ENCODE results near the gene CST4. TPM values are rescaled to one million over a fixed set of nuclear protein-coding genes. Genes with fewer than 3 reads are reported as not detected.

Gene CST4
- total RNA-seq, 1 experiment from 2014 or later, result not detected

DNA sequence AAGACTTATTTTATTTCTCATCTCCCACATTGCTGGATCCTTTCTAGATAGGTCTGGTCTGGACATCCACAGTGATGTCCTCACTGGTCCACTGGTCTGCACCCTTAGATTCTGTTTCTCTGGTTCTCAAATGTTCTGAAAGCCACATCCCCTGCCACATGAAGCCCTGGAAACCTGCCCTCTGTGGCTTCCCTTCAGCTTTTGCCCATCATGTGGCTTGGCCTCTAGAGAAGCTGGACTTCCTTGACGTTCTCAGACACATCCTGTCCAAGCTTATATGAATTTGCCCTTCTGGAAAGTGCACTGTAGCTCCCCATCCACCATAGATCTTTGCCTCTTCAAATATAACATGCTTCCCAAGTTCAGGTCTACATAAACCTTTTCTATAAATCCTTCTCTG is 18.5 kb downstream of the CST4 start:
- no peak for DNase-seq (ENCODE audit: low spot score)
- POLR2A ChIA-PET, result no interaction called here

DNA sequence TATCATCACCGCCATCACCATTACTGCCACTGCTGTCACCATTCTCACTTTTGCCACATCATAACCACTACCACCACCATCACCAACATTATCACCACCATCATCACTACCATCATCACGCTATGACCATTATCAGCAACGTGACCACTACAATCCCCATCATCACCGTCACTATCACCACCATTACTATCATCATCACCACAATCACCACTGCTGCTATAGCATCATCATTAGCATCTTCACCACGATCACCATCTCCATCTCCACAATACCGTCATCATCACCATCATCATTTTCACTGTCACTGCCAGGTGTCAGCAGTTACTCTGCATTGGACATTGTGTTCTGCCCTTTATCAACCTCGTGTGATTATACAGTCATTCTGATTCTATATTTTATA is 19.0 kb downstream of the CST4 start:
- POLR2A ChIA-PET, result no interaction called here
- CTCF ChIA-PET, result no interaction called here

More for the DNA sequence above, 18.5 kb downstream of the CST4 start:
- H3K36me3 Mint-ChIP-seq, result no peaks in the 10 kb centered on the region
- peaks cover 5% of the 10 kb centered on the region; the same call in 1 of the 2 replicates for H3K9me3 Mint-ChIP-seq
- no peaks in the 10 kb centered on the region for H3K4me1 Mint-ChIP-seq
- TF ChIP-seq, protein P1, sequence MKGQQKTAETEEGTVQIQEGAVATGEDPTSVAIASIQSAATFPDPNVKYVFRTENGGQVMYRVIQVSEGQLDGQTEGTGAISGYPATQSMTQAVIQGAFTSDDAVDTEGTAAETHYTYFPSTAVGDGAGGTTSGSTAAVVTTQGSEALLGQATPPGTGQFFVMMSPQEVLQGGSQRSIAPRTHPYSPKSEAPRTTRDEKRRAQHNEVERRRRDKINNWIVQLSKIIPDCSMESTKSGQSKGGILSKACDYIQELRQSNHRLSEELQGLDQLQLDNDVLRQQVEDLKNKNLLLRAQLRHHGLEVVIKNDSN (CRISPR knock-in tag; IDR thresholded peaks at IDR 0.05), result no peak
- TF ChIP-seq EMX1 (CRISPR knock-in tag; IDR thresholded peaks at IDR 0.05), result no peak
- no peak for TF ChIP-seq CREM (CRISPR knock-in tag; IDR thresholded peaks at IDR 0.05)
- no peak for TF ChIP-seq ZNF317 (CRISPR knock-in tag; IDR thresholded peaks at IDR 0.05; ENCODE audit: borderline replicate concordance, low read depth)
- TF ChIP-seq KAT7 (CRISPR knock-in tag; IDR thresholded peaks at IDR 0.05; ENCODE audit: borderline replicate concordance), result no peak
- TF ChIP-seq NFE2L1 (CRISPR knock-in tag; IDR thresholded peaks at IDR 0.05), result no peak
- no peak for TF ChIP-seq SP1 (CRISPR knock-in tag; conservative IDR thresholded peaks at IDR 0.05)
- no peak for TF ChIP-seq FOXJ3 (CRISPR knock-in tag; IDR thresholded peaks at IDR 0.05; ENCODE audit: borderline replicate concordance)
- no peak overlapping the region for H3K4me3 Mint-ChIP-seq
- H3K27me3 Mint-ChIP-seq (ENCODE audit: low read depth), result peaks cover 3% of the 10 kb centered on the region; the same call in 1 of the 2 replicates
- H3K27ac Mint-ChIP-seq, result no peak overlapping the region
- no peak for ATAC-seq
- CTCF ChIA-PET, result interaction anchor here (0.8 kb wide), 1 partner anchor 17 kb away, joined by 3 read pairs; no protein-coding TSS in a partner anchor

More for the DNA sequence above, 19.0 kb downstream of the CST4 start:
- H3K4me3 Mint-ChIP-seq, result no peak overlapping the region
- DNase-seq (ENCODE audit: low spot score) (no peak), ATAC-seq (no peak)
- H3K27ac Mint-ChIP-seq, result no peak overlapping the region
- H3K9me3 Mint-ChIP-seq, result peaks cover 5% of the 10 kb centered on the region; the same call in 1 of the 2 replicates
- no peaks in the 10 kb centered on the region for H3K4me1 Mint-ChIP-seq
- H3K36me3 Mint-ChIP-seq, result no peaks in the 10 kb centered on the region
- TF ChIP-seq, protein P2, sequence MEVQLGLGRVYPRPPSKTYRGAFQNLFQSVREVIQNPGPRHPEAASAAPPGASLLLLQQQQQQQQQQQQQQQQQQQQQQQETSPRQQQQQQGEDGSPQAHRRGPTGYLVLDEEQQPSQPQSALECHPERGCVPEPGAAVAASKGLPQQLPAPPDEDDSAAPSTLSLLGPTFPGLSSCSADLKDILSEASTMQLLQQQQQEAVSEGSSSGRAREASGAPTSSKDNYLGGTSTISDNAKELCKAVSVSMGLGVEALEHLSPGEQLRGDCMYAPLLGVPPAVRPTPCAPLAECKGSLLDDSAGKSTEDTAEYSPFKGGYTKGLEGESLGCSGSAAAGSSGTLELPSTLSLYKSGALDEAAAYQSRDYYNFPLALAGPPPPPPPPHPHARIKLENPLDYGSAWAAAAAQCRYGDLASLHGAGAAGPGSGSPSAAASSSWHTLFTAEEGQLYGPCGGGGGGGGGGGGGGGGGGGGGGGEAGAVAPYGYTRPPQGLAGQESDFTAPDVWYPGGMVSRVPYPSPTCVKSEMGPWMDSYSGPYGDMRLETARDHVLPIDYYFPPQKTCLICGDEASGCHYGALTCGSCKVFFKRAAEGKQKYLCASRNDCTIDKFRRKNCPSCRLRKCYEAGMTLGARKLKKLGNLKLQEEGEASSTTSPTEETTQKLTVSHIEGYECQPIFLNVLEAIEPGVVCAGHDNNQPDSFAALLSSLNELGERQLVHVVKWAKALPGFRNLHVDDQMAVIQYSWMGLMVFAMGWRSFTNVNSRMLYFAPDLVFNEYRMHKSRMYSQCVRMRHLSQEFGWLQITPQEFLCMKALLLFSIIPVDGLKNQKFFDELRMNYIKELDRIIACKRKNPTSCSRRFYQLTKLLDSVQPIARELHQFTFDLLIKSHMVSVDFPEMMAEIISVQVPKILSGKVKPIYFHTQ (CRISPR knock-in tag; IDR thresholded peaks at IDR 0.05), result no peak
- TF ChIP-seq NFATC4 (CRISPR knock-in tag; IDR thresholded peaks at IDR 0.05), result no peak
- no peak for TF ChIP-seq TEAD1 (CRISPR knock-in tag; IDR thresholded peaks at IDR 0.05)
- TF ChIP-seq, protein P3, sequence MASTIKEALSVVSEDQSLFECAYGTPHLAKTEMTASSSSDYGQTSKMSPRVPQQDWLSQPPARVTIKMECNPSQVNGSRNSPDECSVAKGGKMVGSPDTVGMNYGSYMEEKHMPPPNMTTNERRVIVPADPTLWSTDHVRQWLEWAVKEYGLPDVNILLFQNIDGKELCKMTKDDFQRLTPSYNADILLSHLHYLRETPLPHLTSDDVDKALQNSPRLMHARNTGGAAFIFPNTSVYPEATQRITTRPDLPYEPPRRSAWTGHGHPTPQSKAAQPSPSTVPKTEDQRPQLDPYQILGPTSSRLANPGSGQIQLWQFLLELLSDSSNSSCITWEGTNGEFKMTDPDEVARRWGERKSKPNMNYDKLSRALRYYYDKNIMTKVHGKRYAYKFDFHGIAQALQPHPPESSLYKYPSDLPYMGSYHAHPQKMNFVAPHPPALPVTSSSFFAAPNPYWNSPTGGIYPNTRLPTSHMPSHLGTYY (CRISPR knock-in tag; IDR thresholded peaks at IDR 0.05), result no peak
- TF ChIP-seq PRRX2 (CRISPR knock-in tag; IDR thresholded peaks at IDR 0.05), result no peak
- no peak for TF ChIP-seq ZNF671 (CRISPR knock-in tag; IDR thresholded peaks at IDR 0.05)
- TF ChIP-seq, protein P4, sequence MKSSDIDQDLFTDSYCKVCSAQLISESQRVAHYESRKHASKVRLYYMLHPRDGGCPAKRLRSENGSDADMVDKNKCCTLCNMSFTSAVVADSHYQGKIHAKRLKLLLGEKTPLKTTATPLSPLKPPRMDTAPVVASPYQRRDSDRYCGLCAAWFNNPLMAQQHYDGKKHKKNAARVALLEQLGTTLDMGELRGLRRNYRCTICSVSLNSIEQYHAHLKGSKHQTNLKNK (CRISPR knock-in tag; IDR thresholded peaks at IDR 0.05), result no peak
- TF ChIP-seq, protein P5, sequence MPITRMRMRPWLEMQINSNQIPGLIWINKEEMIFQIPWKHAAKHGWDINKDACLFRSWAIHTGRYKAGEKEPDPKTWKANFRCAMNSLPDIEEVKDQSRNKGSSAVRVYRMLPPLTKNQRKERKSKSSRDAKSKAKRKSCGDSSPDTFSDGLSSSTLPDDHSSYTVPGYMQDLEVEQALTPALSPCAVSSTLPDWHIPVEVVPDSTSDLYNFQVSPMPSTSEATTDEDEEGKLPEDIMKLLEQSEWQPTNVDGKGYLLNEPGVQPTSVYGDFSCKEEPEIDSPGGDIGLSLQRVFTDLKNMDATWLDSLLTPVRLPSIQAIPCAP (CRISPR knock-in tag; IDR thresholded peaks at IDR 0.05), result no peak
- TF ChIP-seq, protein P6, sequence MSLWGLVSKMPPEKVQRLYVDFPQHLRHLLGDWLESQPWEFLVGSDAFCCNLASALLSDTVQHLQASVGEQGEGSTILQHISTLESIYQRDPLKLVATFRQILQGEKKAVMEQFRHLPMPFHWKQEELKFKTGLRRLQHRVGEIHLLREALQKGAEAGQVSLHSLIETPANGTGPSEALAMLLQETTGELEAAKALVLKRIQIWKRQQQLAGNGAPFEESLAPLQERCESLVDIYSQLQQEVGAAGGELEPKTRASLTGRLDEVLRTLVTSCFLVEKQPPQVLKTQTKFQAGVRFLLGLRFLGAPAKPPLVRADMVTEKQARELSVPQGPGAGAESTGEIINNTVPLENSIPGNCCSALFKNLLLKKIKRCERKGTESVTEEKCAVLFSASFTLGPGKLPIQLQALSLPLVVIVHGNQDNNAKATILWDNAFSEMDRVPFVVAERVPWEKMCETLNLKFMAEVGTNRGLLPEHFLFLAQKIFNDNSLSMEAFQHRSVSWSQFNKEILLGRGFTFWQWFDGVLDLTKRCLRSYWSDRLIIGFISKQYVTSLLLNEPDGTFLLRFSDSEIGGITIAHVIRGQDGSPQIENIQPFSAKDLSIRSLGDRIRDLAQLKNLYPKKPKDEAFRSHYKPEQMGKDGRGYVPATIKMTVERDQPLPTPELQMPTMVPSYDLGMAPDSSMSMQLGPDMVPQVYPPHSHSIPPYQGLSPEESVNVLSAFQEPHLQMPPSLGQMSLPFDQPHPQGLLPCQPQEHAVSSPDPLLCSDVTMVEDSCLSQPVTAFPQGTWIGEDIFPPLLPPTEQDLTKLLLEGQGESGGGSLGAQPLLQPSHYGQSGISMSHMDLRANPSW (CRISPR knock-in tag; conservative IDR thresholded peaks at IDR 0.05; ENCODE audit: low read depth), result no peak
- no peak for TF ChIP-seq ZNF317 (CRISPR knock-in tag; IDR thresholded peaks at IDR 0.05; ENCODE audit: borderline replicate concordance, low read depth)
- TF ChIP-seq, protein P7, sequence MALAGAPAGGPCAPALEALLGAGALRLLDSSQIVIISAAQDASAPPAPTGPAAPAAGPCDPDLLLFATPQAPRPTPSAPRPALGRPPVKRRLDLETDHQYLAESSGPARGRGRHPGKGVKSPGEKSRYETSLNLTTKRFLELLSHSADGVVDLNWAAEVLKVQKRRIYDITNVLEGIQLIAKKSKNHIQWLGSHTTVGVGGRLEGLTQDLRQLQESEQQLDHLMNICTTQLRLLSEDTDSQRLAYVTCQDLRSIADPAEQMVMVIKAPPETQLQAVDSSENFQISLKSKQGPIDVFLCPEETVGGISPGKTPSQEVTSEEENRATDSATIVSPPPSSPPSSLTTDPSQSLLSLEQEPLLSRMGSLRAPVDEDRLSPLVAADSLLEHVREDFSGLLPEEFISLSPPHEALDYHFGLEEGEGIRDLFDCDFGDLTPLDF (CRISPR knock-in tag; IDR thresholded peaks at IDR 0.05), result no peak
- H3K27me3 Mint-ChIP-seq (ENCODE audit: low read depth), result peaks cover 3% of the 10 kb centered on the region; the same call in 1 of the 2 replicates

Data from WTC11 (cell line).